Medulla oblongata (tissue), 1 donor: ENCODE measurements around the gene TFRC.
A peak's percentile ranks its signal among the peaks of the same experiment; 100 is the strongest.
"Not testable (repeated sequence)": the region's sequence is repeated elsewhere in the genome, so short reads cannot be mapped to it uniquely, and the experiment has no call there.

Source experiments
- DNase-seq: peaks from one replicate; pipeline ENCODE4 v3.0.0-alpha.2; 2015; ENCODE audit errors: extremely low spot score

The TFRC gene

GRCh38 chr3:196048922-196049598 lies 32.8 kb downstream of the TFRC start:
- no peak for DNase-seq

GRCh38 chr3:196047391-196048030 lies 34.4 kb downstream of the TFRC start:
- DNase-seq, result no peak

GRCh38 chr3:196044513-196044912 lies 37.4 kb downstream of the TFRC start:
- DNase-seq, result no peak

GRCh38 chr3:196042673-196043072 lies 39.2 kb downstream of the TFRC start:
- DNase-seq, result no peak

- no peak for DNase-seq
Observed at GRCh38 chr3:196039359-196039758, 42.5 kb downstream of the TFRC start.

- not testable (repeated sequence) for DNase-seq
Observed at GRCh38 chr3:196026059-196026458, 55.8 kb downstream of the TFRC start.

- no peak for DNase-seq
Observed at GRCh38 chr3:196024968-196025367, 56.9 kb downstream of the TFRC start.

- DNase-seq, result no peak
Observed at GRCh38 chr3:196023947-196024346, 57.9 kb downstream of the TFRC start.

- not testable (repeated sequence) for DNase-seq
Observed at GRCh38 chr3:196022499-196022878, 59.4 kb downstream of the TFRC start.

GRCh38 chr3:196020373-196020772 lies 61.5 kb downstream of the TFRC start:
- DNase-seq, result no peak

- DNase-seq, result peak; percentile 20
Observed at GRCh38 chr3:196019576-196019975, 62.3 kb downstream of the TFRC start.

GRCh38 chr3:196018159-196018558 lies 63.7 kb downstream of the TFRC start:
- not testable (repeated sequence) for DNase-seq

- DNase-seq, result no peak
Observed at GRCh38 chr3:196016485-196016884, 65.4 kb downstream of the TFRC start.

GRCh38 chr3:196016059-196016458 lies 65.8 kb downstream of the TFRC start:
- peak; percentile 5 for DNase-seq

GRCh38 chr3:196013587-196014487 lies 68.1 kb downstream of the TFRC start:
- no peak for DNase-seq

GRCh38 chr3:196012941-196013476 lies 68.9 kb downstream of the TFRC start:
- DNase-seq, result no peak

- no peak for DNase-seq
Observed at GRCh38 chr3:196012481-196012880, 69.4 kb downstream of the TFRC start.

GRCh38 chr3:196009456-196009855 lies 72.4 kb downstream of the TFRC start:
- no peak for DNase-seq

GRCh38 chr3:196008929-196009328 lies 73.0 kb downstream of the TFRC start:
- DNase-seq, result no peak

- DNase-seq, result no peak
Observed at GRCh38 chr3:196008387-196008786, 73.5 kb downstream of the TFRC start.

GRCh38 chr3:196007744-196008335 lies 74.0 kb downstream of the TFRC start:
- no peak for DNase-seq

- DNase-seq, result not testable (repeated sequence)
Observed at GRCh38 chr3:196005338-196005737, 76.6 kb downstream of the TFRC start.
